PC-3 (cell line): ENCODE data around the gene NRL. TPM values are rescaled to one million over a fixed set of nuclear protein-coding genes. Genes with fewer than 3 reads are reported as not detected.

Source experiments
- ATAC-seq: fragments of 200-7000 bp; cut with Tn5 transposase; 2 replicates; pipeline ENCODE4 v1.9.1; 2020; ENCODE audit warnings: mild to moderate bottlenecking, moderate library complexity
- BruUV-seq: library from RNA; stranded (reverse); fragments of 400-500 nt; replicated peaks from 2 replicates; lab custom pipeline; 2021; lab: Mats Ljungman, UMichigan
- CTCF ChIA-PET: fragments of 300-600 bp; sonication (Branson Sonifier 250); formaldehyde crosslinking; loops from one replicate; lab custom pipeline; 2022; ENCODE audit warnings: antibody characterized with exemption; lab: Charles Lee
- POLR2A ChIA-PET: fragments of 300-600 bp; sonication (Branson Sonifier 250); formaldehyde crosslinking; loops from one replicate; lab custom pipeline; 2022; ENCODE audit warnings: antibody characterized with exemption; ENCODE audit not compliant: unreplicated experiment; lab: Charles Lee
- DNase-seq: peaks from one replicate; pipeline ENCODE4 v3.0.0-alpha.2; 2015
- H2AFZ ChIP-seq: fragments of 300-600 bp; sonication (generic); 2 replicates; pipeline ENCODE4 v1.6.0; 2016; ENCODE audit warnings: antibody characterized with exemption, low read length
- H3F3A ChIP-seq: fragments of 300-600 bp; sonication (generic); one replicate; pipeline ENCODE4 v1.6.0; 2017; ENCODE audit warnings: antibody characterized with exemption, low read length, control low read depth, mild to moderate bottlenecking; ENCODE audit not compliant: unreplicated experiment
- H3K27ac ChIP-seq: fragments of 300-600 bp; sonication (generic); 2 replicates; pipeline ENCODE4 v1.5.1; 2016; ENCODE audit warnings: mild to moderate bottlenecking, low read length
- H3K27me3 ChIP-seq: fragments of 300-600 bp; sonication (generic); 2 replicates; pipeline ENCODE4 v1.6.1; 2016; ENCODE audit warnings: low read length, mixed read lengths
- H3K36me3 ChIP-seq: fragments of 300-600 bp; sonication (generic); 2 replicates; pipeline ENCODE4 v1.6.1; 2016; ENCODE audit warnings: low read depth, mixed run types, low read length, mixed read lengths
- H3K4me1 ChIP-seq: fragments of 300-600 bp; sonication (generic); 2 replicates; pipeline ENCODE4 v1.5.1; 2016; ENCODE audit warnings: low read length; ENCODE audit not compliant: insufficient read depth
- H3K4me2 ChIP-seq: fragments of 300-600 bp; sonication (generic); 2 replicates; pipeline ENCODE4 v1.6.0; 2016; ENCODE audit warnings: low read length
- H3K4me3 ChIP-seq: fragments of 300-600 bp; sonication (generic); 2 replicates; pipeline ENCODE4 v1.5.1; 2016; ENCODE audit warnings: mild to moderate bottlenecking, low read length, mixed read lengths
- H3K79me2 ChIP-seq: fragments of 300-600 bp; sonication (generic); 2 replicates; pipeline ENCODE4 v1.6.1; 2017; ENCODE audit warnings: low read length, mixed read lengths
- H3K9ac ChIP-seq: fragments of 300-600 bp; sonication (generic); 2 replicates; pipeline ENCODE4 v1.6.0; 2016; ENCODE audit warnings: mild to moderate bottlenecking, low read length
- H3K9me2 ChIP-seq: fragments of 300-600 bp; sonication (generic); replicated peaks from 2 replicates; pipeline ENCODE4 v1.6.1; 2016; ENCODE audit warnings: mixed run types, low read length, mixed read lengths
- H3K9me3 ChIP-seq: fragments of 300-600 bp; sonication (generic); 2 replicates; pipeline ENCODE4 v1.6.1; 2016; ENCODE audit warnings: low read length, mixed read lengths
- H4K20me1 ChIP-seq: fragments of 300-600 bp; sonication (generic); 2 replicates; pipeline ENCODE4 v1.6.1; 2016; ENCODE audit warnings: low read length, mixed read lengths
- EZH2 ChIP-seq: fragments of 300-600 bp; sonication (generic); IDR thresholded peaks from one replicate; pipeline ENCODE4 v1.6.1; 2017; ENCODE audit warnings: antibody characterized with exemption, mild to moderate bottlenecking, low read length; ENCODE audit not compliant: unreplicated experiment
- EZH2phosphoT487 ChIP-seq: fragments of 300-600 bp; sonication (generic); IDR thresholded peaks from 2 replicates; pipeline ENCODE4 v1.6.1; 2018; ENCODE audit warnings: mild to moderate bottlenecking, antibody characterized with exemption, low read length, borderline replicate concordance
- intact Hi-C: fragments of 100-400 bp; cut with micrococcal nuclease; formaldehyde crosslinking; loops from 2 replicates; pipeline ENCODE4 v1.9.0; 2023
- total RNA-seq: library from RNA; depleted of rRNA; stranded (reverse); fragments of >200 nt; gene quantifications from 2 replicates; pipeline ENCODE4 v1.2.3, GENCODE V29; 2014
- TF ChIP-seq, protein P1 (sequence below): fragments of 300-600 bp; sonication (generic); conservative IDR thresholded peaks from 2 replicates; pipeline ENCODE4 v1.5.1; 2017; ENCODE audit warnings: antibody characterized with exemption, low read depth, mild to moderate bottlenecking, low read length

The NRL gene
- total RNA-seq, 1 experiment from 2014 or later: 1.5 TPM

DNA sequence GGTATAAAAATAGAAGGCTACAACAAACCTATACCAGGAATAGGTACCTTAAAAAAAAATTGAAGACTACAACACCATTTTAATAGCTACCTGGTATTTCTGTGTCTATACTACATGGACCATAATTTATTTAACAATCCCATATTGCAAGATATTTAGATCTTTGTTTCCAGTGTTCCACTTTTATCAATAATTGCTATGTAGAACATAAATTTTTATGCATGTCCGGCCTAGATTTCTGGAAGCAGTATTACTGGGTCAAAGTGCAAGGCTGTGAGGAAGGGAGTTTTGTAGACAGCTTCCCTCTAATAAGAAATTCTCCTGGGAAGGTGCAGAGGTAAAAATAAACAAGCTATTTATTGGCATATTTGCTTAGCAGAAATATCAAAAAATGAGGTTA, 4.2 kb downstream of the NRL start:
- Histone ChIP-seq H3F3A (no peaks in the 10 kb centered on the region), H2AFZ (no peak overlapping the region), H3K9ac (no peak overlapping the region), H3K4me1 (peaks cover 12% of the 10 kb centered on the region), H3K27me3 (no peaks in the 10 kb centered on the region), H3K9me3 (no peaks in the 10 kb centered on the region), H3K27ac (no peak overlapping the region), H3K79me2 (peaks cover 3% of the 10 kb centered on the region), H3K9me2 (no peaks in the 10 kb centered on the region), H3K4me2 (no peak overlapping the region), H3K36me3 (no peaks in the 10 kb centered on the region), H4K20me1 (no peaks in the 10 kb centered on the region), H3K4me3 (no peak overlapping the region)
- intact Hi-C loops: no loop called here
- ATAC-seq (no peak), DNase-seq (no peak)
- ChIA-PET CTCF (no interaction called here), POLR2A (interaction anchor here (0.6 kb wide), 1 partner anchor 16 kb away, joined by 5 read pairs; the partner anchor contains the start of gene PCK2)
- BruUV-seq: no TSS peak
- TF ChIP-seq, protein P1, sequence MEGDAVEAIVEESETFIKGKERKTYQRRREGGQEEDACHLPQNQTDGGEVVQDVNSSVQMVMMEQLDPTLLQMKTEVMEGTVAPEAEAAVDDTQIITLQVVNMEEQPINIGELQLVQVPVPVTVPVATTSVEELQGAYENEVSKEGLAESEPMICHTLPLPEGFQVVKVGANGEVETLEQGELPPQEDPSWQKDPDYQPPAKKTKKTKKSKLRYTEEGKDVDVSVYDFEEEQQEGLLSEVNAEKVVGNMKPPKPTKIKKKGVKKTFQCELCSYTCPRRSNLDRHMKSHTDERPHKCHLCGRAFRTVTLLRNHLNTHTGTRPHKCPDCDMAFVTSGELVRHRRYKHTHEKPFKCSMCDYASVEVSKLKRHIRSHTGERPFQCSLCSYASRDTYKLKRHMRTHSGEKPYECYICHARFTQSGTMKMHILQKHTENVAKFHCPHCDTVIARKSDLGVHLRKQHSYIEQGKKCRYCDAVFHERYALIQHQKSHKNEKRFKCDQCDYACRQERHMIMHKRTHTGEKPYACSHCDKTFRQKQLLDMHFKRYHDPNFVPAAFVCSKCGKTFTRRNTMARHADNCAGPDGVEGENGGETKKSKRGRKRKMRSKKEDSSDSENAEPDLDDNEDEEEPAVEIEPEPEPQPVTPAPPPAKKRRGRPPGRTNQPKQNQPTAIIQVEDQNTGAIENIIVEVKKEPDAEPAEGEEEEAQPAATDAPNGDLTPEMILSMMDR: no peak
- TF ChIP-seq EZH2 (no peak), EZH2phosphoT487 (no peak)

DNA sequence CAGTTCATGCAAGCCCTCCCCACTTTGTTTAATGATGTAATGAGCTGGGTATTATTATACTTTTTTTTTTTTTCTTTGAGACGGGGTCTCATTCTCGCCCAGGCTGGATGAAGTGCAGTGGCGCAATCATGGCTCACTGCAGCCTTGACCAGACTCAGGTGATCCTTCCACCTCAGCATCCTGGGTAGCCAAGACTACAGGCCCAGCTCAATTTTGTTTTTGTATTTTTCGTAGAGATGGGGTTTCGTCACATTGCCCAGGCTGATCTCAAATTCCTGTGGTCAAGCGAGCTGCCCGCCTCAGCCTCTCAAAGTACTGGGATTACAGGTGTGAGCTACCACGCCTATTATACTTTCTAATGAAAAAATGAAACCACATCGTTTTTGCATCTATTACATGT, 4.7 kb downstream of the NRL start:
- TF ChIP-seq EZH2phosphoT487: no peak
- TF ChIP-seq EZH2: no peak
- TF ChIP-seq, protein P1: no peak
- H3F3A ChIP-seq: no peaks in the 10 kb centered on the region
- no peaks in the 10 kb centered on the region for H3K36me3 ChIP-seq
- no peaks in the 10 kb centered on the region for H3K79me2 ChIP-seq
- H3K9ac ChIP-seq: no peak overlapping the region
- no peak for DNase-seq
- no TSS peak for BruUV-seq
- ATAC-seq: no peak
- ChIA-PET CTCF (no interaction called here), POLR2A (no interaction called here)
- H2AFZ ChIP-seq: no peak overlapping the region
- H3K4me2 ChIP-seq: no peak overlapping the region
- H4K20me1 ChIP-seq: no peaks in the 10 kb centered on the region
- H3K9me2 ChIP-seq: no peaks in the 10 kb centered on the region
- H3K4me1 ChIP-seq: peaks cover 12% of the 10 kb centered on the region
- no peak overlapping the region for H3K27ac ChIP-seq
- intact Hi-C loops: no loop called here
- no peaks in the 10 kb centered on the region for H3K9me3 ChIP-seq
- no peak overlapping the region for H3K4me3 ChIP-seq
- H3K27me3 ChIP-seq: no peaks in the 10 kb centered on the region

DNA sequence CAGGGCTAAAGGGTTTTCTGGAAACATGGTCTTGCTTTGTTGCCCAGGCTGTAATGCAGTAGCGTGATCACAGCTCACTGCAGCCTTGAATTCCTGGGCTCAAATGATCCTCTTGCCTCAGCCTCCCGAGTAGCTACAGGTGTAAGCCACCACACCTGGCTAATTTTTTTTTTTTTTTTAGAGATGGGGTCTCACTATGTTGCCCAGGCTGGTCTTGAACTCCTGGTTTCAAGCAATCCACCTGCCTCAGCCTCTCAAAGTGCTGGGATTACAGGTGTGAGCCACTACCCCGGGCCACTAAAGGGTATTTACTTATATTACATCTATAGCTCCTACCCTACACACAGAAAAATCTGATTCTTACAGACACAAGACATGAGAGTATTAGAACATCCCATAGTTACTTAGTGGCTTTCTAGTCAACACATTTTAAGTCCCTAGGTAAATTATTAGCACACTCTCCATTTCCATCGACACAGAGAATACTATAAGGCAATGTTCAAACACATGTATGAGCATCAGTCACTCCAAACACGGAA, 6.3 kb downstream of the NRL start:
- no peak; the same call in 1 of the 2 replicates for ATAC-seq
- Histone ChIP-seq H4K20me1 (no peaks in the 10 kb centered on the region), H3K4me1 (peaks cover 9% of the 10 kb centered on the region), H2AFZ (no peak overlapping the region), H3K36me3 (no peaks in the 10 kb centered on the region), H3K79me2 (no peaks in the 10 kb centered on the region), H3F3A (no peaks in the 10 kb centered on the region), H3K27me3 (no peaks in the 10 kb centered on the region), H3K4me3 (no peak overlapping the region), H3K9me2 (no peaks in the 10 kb centered on the region), H3K27ac (no peak overlapping the region), H3K9me3 (no peaks in the 10 kb centered on the region), H3K4me2 (no peak overlapping the region), H3K9ac (no peak overlapping the region)
- CTCF ChIA-PET: interaction anchor here (0.5 to 1.6 kb wide), 15 partner anchors 13 to 1718 kb away, joined by 3 to 40 read pairs (median 5); partner anchors contain the start of genes EMC9, IRF9, PCK2 and PSME1
- intact Hi-C loops: loop anchor here (1.0 to 5.0 kb wide), 3 partner anchors 14 to 96 kb away; partner anchors contain the start of gene PCK2
- DNase-seq: no peak
- POLR2A ChIA-PET: interaction anchor here (0.5 kb wide), 1 partner anchor 32 kb away, joined by 3 read pairs; no protein-coding TSS in a partner anchor
- TF ChIP-seq EZH2 (no peak), EZH2phosphoT487 (no peak)
- TF ChIP-seq, protein P1: no peak
- no TSS peak for BruUV-seq
